Right lobe of liver (tissue), 4 donors: ENCODE results near the gene MAST4.

Experiments used
- CTCF ChIP-seq, 4 donors: fragments of 200-600 bp in 3 of 4; fragments of 450-650 bp in 1 of 4; IDR thresholded peaks; one replicate each; pipeline versions ENCODE4 v1.5.1 to v1.8.0; 2016 to 2022; ENCODE audit warnings: antibody characterized with exemption in 4 of 4, mild to moderate bottlenecking in 2 of 4
- POLR2A ChIP-seq: fragments of 450-650 bp; IDR thresholded peaks from one replicate; pipeline ENCODE4 v1.6.1; 2017; ENCODE audit warnings: antibody characterized with exemption, mild to moderate bottlenecking
- donor health status: DM: no; HTN: no; CAD: no.
- donor health status: DM: no; HTN: no; CAD: no.
- donor health status: DM: no; HTN: yes; CAD: no.

- TF ChIP-seq CTCF (IDR thresholded peaks at IDR 0.05) (no peak), POLR2A (no peak)
These were observed 587.7 kb downstream of the MAST4 start for GRCh38 chr5:67183859-67184258.
